Suppressor macrophage (primary cell): ENCODE measurements around the gene ALDH3B2.
"Not testable (repeated sequence)": the region's sequence is repeated elsewhere in the genome, so short reads cannot be mapped to it uniquely, and the experiment has no call there.

Experiments
- DNase-seq, 4 experiments: peaks; one replicate each; pipeline ENCODE4 v3.0.0-alpha.2; 2020 to 2022

ALDH3B2 gene

GRCh38 chr11:67660752-67661151 is 13.7 kb downstream of the ALDH3B2 start:
- DNase-seq, result not testable (repeated sequence)

GRCh38 chr11:67659651-67660165 is 14.7 kb downstream of the ALDH3B2 start:
- DNase-seq, result not testable (repeated sequence)

GRCh38 chr11:67657300-67657699 is 17.1 kb downstream of the ALDH3B2 start:
- no peak for DNase-seq

- DNase-seq, result peak; percentile 22 to 67 (median 60)
Measured at GRCh38 chr11:67656278-67656922, 18.0 kb downstream of the ALDH3B2 start.

GRCh38 chr11:67654225-67654624 is 20.2 kb downstream of the ALDH3B2 start:
- no peak for DNase-seq

- peak in 1 of 4 experiments; percentile 0 for DNase-seq
Measured at GRCh38 chr11:67652965-67653845, 21.2 kb downstream of the ALDH3B2 start.

- no peak for DNase-seq
Measured at GRCh38 chr11:67651976-67652781, 22.2 kb downstream of the ALDH3B2 start.

- no peak for DNase-seq
Measured at GRCh38 chr11:67649634-67650510, 24.6 kb downstream of the ALDH3B2 start.

- peak; percentile 55 to 81 (median 70) for DNase-seq
Measured at GRCh38 chr11:67648796-67649613, 25.4 kb downstream of the ALDH3B2 start.

- DNase-seq, result peak; percentile 14 to 53 (median 37)
Measured at GRCh38 chr11:67648140-67648795, 26.2 kb downstream of the ALDH3B2 start.

GRCh38 chr11:67647471-67647870 is 27.0 kb downstream of the ALDH3B2 start:
- no peak for DNase-seq

- DNase-seq, result peak in 1 of 4 experiments; percentile 21
Measured at GRCh38 chr11:67646535-67647336, 27.7 kb downstream of the ALDH3B2 start.

- no peak for DNase-seq
Measured at GRCh38 chr11:67645521-67646461, 28.6 kb downstream of the ALDH3B2 start.

- no peak for DNase-seq
Measured at GRCh38 chr11:67644472-67645418, 29.7 kb downstream of the ALDH3B2 start.

GRCh38 chr11:67644042-67644441 is 30.4 kb downstream of the ALDH3B2 start:
- DNase-seq, result peak in 1 of 4 experiments; percentile 20

GRCh38 chr11:67642173-67643120 is 32.0 kb downstream of the ALDH3B2 start:
- no peak for DNase-seq
